Measurements from ENCODE around the gene VEPH1. TPM values are rescaled to one million over a fixed set of nuclear protein-coding genes. Genes with fewer than 3 reads are reported as not detected.

VEPH1 gene
- total RNA-seq, 6 experiments from 2014 or later: 0.51 to 1.4 (median 0.93) TPM

GRCh38 chr3:157410945-157411344 lies 92.3 kb downstream of the VEPH1 start:
- H3K27ac ChIP-seq: no peak overlapping the region
- intact Hi-C loops (cut with DNase I): no loop called here
- 26% methylated on average over 2 of the region's 2 CpGs for WGBS (ENCODE audit: insufficient coverage, low coverage, low lambda C conversion rate, missing lambda C conversion rate)
- no peaks in the 10 kb centered on the region for H3K4me1 ChIP-seq
- DNase-seq (no peak), ATAC-seq (no peak)
- no peaks in the 10 kb centered on the region for H3K9me3 ChIP-seq
- H3K27me3 ChIP-seq: no peaks in the 10 kb centered on the region
- H3K36me3 ChIP-seq: no peaks in the 10 kb centered on the region
- no peak overlapping the region for H3K4me3 ChIP-seq
- TF ChIP-seq, protein P1, sequence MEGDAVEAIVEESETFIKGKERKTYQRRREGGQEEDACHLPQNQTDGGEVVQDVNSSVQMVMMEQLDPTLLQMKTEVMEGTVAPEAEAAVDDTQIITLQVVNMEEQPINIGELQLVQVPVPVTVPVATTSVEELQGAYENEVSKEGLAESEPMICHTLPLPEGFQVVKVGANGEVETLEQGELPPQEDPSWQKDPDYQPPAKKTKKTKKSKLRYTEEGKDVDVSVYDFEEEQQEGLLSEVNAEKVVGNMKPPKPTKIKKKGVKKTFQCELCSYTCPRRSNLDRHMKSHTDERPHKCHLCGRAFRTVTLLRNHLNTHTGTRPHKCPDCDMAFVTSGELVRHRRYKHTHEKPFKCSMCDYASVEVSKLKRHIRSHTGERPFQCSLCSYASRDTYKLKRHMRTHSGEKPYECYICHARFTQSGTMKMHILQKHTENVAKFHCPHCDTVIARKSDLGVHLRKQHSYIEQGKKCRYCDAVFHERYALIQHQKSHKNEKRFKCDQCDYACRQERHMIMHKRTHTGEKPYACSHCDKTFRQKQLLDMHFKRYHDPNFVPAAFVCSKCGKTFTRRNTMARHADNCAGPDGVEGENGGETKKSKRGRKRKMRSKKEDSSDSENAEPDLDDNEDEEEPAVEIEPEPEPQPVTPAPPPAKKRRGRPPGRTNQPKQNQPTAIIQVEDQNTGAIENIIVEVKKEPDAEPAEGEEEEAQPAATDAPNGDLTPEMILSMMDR (IDR thresholded peaks at IDR 0.05): no peak
- no peak for TF ChIP-seq POLR2A (IDR thresholded peaks at IDR 0.05)

DNA sequence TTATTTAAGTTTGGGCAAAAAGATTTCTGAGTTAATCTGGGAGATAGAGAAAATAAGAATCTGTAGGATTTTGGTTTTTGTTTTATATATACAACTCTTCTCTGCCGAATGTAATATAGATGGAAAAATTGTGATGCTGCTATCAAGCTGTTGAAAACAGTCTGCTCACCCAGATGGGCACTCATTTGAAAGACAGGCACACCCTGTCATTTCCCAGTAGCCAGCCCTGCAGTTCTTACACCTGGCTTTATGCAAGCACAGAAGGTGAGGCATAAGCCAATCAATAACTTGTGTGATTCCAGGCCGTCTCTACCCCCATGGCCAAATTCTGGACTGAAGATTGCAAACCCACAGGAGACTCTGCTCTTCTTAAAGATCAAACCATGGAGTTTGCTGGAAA lies 93.7 kb downstream of the VEPH1 start:
- intact Hi-C loops (cut with DNase I): no loop called here
- ATAC-seq (no peak), DNase-seq (no peak)
- Histone ChIP-seq H3K27ac (no peak overlapping the region), H3K9me3 (no peaks in the 10 kb centered on the region), H3K4me1 (no peaks in the 10 kb centered on the region), H3K27me3 (no peaks in the 10 kb centered on the region), H3K4me3 (no peak overlapping the region), H3K36me3 (no peaks in the 10 kb centered on the region)
- TF ChIP-seq, protein P1 (IDR thresholded peaks at IDR 0.05): no peak
- no peak for TF ChIP-seq POLR2A (IDR thresholded peaks at IDR 0.05)
- WGBS (ENCODE audit: insufficient coverage, low coverage, low lambda C conversion rate, missing lambda C conversion rate): 92% methylated on average over 1 of the region's 2 CpGs

DNA sequence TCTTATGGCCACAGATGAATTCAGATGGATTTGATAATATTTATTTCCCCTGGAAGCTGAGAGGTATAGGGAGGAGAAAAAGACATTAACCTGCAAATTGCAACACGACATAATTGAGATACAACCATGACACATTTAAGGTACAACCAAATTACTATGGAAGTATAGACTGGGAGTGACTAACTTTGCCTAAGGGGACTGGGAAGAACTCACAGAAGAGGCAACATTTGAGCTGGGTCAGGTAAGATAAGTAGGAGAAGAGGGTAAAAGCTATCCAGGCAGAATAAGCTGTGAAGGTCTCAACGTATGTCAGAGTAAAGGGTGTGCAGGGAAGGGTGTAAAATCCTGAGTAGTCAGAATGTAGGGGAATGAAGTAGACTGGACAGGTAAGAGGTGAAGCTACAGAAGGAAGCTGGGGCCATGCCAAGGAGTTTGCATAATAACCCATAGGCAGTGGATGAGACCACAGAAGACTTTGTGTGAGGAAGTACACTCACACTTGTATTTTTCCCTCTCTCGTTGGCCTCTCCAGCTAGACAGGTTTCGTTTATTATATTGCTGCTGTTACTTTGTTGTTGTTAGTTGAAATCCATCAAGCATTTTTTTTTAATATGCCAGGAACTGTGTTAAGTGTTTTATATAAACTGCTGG lies 94.6 kb downstream of the VEPH1 start:
- Histone ChIP-seq H3K9me3 (no peaks in the 10 kb centered on the region), H3K27ac (no peak overlapping the region), H3K4me1 (no peaks in the 10 kb centered on the region), H3K4me3 (no peak overlapping the region), H3K27me3 (no peaks in the 10 kb centered on the region), H3K36me3 (no peaks in the 10 kb centered on the region)
- ATAC-seq (no peak), DNase-seq (no peak)
- TF ChIP-seq, protein P1 (IDR thresholded peaks at IDR 0.05): no peak
- TF ChIP-seq POLR2A (IDR thresholded peaks at IDR 0.05): no peak
- intact Hi-C loops (cut with DNase I): no loop called here
- 71% methylated on average over 4 of the region's 4 CpGs for WGBS (ENCODE audit: insufficient coverage, low coverage, low lambda C conversion rate, missing lambda C conversion rate)

GRCh38 chr3:157407769-157408168 lies 95.4 kb downstream of the VEPH1 start:
- no peaks in the 10 kb centered on the region for H3K4me1 ChIP-seq
- H3K36me3 ChIP-seq: no peaks in the 10 kb centered on the region
- intact Hi-C loops (cut with DNase I): no loop called here
- no peaks in the 10 kb centered on the region for H3K27me3 ChIP-seq
- no peak overlapping the region for H3K27ac ChIP-seq
- DNase-seq: no peak
- no peak overlapping the region for H3K4me3 ChIP-seq
- 54% methylated on average over 3 of the region's 3 CpGs for WGBS (ENCODE audit: insufficient coverage, low coverage, low lambda C conversion rate, missing lambda C conversion rate)
- no peak for ATAC-seq
- H3K9me3 ChIP-seq: no peaks in the 10 kb centered on the region
- TF ChIP-seq, protein P1 (IDR thresholded peaks at IDR 0.05): no peak
- TF ChIP-seq POLR2A (IDR thresholded peaks at IDR 0.05): no peak
